ENCODE results near the gene ZBTB21. TPM values are rescaled to one million over a fixed set of nuclear protein-coding genes. Genes with fewer than 3 reads are reported as not detected.

Gene ZBTB21
- total RNA-seq, 4 donors from 2014 or later, result 7.0 to 18.4 (median 12.4) TPM

DNA sequence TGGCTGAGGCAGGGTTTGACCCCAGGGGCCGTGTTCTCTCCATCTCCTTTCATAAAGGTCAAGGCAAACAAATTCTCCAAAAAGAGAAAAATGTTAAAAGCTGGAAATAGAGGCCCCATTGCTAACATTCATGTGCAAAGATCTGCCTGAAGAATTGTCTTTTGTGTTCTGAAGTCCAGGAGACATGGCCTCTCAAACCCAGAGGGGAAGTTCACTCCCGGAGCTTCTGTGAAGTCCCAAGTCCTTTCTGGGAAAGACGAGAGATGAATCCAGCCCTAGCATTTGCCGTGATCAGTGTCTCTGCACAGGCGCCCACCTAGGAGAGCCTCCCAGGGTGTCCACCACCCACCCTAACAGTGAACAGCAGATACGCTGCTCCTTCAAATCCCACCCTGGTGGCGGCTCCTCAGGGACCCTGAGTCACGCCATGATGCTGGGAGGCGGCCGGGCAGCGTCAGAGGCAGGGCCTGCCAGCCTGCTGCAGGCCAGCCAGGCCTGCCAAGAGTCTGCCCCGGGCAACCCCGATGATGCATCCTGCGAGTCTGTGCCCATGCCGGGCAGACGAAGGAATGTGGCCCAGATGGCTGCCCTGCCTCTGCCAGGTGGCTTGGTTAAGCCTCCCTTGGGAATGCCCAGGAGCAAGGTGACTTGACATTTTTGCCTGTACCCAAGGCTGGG, 51.1 kb downstream of the ZBTB21 start:
- TF ChIP-seq, protein P1, sequence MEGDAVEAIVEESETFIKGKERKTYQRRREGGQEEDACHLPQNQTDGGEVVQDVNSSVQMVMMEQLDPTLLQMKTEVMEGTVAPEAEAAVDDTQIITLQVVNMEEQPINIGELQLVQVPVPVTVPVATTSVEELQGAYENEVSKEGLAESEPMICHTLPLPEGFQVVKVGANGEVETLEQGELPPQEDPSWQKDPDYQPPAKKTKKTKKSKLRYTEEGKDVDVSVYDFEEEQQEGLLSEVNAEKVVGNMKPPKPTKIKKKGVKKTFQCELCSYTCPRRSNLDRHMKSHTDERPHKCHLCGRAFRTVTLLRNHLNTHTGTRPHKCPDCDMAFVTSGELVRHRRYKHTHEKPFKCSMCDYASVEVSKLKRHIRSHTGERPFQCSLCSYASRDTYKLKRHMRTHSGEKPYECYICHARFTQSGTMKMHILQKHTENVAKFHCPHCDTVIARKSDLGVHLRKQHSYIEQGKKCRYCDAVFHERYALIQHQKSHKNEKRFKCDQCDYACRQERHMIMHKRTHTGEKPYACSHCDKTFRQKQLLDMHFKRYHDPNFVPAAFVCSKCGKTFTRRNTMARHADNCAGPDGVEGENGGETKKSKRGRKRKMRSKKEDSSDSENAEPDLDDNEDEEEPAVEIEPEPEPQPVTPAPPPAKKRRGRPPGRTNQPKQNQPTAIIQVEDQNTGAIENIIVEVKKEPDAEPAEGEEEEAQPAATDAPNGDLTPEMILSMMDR (IDR thresholded peaks at IDR 0.05; ENCODE audit: low read depth), result no peak

DNA sequence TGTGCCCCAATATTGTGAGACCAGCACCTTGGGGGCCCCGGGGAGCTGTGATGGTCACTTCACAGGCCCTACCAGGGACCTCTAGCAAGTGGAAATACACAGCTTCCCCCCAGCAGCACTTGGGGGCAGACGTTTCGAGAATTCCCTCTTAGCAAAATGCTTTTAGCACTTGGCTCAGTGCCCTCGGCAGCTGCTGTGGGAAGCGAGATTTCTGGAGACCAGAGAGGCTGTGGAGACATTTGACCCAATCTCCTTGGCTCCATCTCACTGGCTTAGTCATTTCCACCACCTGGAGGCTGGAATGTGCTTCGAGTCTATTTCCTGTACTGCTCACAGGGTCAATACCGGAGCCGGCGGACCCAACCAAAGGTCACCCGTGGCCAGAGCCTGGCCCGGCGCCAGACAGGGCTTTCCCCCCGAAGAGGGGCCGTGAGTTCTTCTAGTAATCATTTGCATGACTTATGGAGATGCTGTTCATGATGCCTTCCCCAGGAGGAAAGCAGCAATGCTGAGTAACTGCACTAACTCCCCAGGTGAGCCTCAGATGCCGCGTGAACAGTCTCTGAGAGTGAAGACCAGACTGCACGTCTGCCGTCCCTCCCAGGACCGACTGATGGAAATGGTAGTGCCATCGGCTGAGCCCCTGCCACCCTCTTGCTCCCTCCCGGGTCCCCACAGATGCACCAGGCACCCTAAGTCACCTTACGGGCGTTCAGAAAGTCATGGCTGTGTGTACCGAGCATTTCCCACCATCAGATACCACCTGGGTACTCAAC, 52.0 kb downstream of the ZBTB21 start:
- TF ChIP-seq, protein P1 (IDR thresholded peaks at IDR 0.05; ENCODE audit: low read depth), result no peak

DNA sequence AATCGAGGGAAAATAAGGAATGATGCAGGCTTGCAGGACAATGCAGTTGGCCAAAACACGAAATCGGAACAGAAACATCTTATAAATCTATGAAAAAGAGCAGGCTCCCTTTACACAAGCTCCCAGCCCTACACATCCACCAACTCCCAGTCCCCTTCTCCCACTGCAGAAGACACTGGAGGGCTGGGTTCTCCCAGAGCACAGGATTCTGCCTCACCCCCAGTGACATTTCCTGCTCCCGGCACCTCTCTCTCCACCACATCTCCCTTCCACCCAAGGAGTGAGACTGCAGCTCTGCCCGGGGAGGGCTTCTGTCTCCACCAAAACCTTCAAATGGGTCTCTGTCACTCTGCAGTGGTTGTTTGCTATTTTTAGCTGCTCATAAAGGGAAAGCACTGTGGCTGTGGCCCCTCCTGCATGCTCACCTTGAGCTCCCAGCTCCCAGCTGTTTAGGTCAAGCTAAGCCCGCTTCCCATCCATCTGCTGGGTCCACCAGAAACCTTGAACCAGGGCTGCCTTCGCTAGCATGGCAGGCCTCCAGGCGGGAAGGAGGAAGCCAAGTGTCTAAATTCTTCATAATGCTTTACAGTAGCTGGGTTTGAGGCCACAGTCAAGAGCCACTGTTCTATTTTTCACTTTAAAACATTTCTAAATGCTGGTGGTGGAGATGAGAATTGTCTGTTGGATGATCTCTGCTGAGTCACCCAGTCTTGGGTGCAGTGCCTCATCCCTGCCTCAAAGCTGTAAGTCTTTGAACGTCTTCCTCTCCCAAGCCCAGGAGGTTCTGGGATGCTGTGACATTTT, 53.0 kb downstream of the ZBTB21 start:
- TF ChIP-seq, protein P1 (IDR thresholded peaks at IDR 0.05; ENCODE audit: low read depth), result no peak

DNA sequence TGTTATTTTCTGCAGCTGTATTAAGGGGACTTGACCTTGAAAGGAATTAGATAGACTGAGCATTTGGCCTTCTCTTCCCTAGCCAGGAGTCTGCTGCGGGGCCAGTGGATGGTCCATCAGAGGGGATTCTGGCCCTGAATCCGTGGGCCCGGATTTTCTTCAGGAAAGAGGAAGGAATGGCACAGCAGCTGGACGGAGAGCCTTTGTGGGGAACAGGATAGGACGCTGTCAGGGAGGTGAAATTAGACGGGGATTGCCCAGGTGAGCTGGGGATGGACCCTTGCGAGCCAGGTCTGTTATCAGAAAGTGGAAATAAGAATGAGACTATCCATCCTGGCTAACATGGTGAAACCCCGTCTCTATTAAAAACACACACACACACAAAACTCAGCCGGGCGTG, 54.6 kb downstream of the ZBTB21 start:
- TF ChIP-seq, protein P1 (IDR thresholded peaks at IDR 0.05; ENCODE audit: low read depth), result no peak

DNA sequence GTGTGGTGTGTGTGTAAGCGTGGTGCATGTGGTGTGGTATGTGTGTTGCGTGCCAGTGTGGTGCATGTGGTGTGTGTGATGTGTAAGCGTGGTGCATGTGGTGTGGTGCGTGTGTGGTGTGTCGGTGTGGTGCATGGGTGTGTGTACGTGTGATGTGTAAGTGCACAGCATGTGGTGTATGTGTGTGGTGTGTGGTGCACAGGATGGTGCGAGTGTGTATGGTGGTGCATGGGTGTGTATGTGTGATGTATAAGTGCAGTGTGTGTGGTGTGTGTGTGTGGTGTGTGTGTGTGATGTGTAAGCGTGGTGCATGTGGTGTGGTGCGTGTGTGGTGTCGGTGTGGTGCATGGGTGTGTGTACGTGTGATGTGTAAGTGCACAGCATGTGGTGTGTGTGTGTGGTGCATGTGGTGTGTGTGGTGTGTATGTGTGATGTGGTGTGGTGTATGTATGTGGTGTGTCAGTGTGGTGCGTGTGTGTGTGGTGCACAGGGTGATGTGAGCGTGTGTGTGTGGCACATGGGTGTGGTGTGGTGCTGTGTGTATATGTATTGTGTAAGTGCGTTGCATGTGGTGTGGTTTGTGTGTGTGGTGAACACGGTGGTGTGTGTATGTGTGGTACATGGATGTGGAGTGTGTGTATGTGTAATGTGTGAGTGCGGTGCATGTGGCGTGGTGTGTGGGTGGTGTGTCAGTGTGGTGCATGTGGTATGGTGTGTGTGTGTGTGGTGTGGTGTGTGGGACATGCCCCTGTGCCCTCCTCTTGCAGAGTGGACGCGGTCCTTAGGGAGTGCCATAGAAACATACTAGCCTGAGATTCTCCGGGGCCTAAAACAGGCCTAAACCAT, 55.3 kb downstream of the ZBTB21 start:
- TF ChIP-seq, protein P1 (IDR thresholded peaks at IDR 0.05; ENCODE audit: low read depth), result no peak

DNA sequence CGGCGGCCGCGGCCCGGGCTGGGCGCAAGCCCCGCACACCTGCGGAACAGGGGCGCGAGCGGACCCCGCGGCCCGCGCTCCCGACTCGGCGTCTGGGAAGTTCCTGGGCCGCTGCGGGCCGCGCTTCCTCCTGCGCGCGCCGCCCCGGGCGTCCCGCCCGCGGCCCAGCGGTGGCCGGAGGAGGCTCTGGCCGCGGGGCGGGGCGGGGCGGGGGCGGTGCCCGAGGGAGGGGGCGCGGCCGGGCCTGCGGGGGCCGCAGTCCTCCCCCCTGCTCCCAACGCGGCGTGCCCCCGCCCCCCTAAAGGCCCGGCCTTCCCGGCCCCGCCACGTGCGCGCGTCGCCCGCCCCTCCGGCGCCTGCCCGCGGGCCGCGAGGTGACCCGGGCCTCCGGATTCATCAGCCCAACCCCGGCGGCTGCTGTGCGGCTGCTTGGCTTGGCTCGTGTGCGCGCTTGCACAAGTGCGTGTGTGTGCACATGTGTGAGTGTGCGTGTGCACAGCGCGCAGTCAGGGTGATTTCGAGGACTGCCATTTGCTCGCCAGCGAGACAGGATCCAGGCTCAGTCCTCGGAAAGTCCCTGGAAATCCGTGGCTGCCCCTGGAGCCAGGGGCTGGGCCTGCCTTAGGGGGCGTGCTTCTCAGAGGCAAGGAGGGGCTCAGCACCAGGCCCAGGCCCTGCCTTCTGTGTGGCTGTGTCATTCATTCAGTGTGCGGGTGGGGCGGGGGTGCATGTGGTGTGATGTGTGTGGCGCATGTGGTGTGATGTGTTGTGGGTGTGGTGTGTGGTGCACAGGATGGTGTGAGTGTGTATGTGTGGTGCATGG, 56.1 kb downstream of the ZBTB21 start, which contains the start of gene C2CD2:
TSS of gene C2CD2 (minus strand) at position 188 of the 823 bp plus-strand sequence. CDS start 370 bp downstream, outside the sequence.
- TF ChIP-seq, protein P1 (IDR thresholded peaks at IDR 0.05; ENCODE audit: low read depth), result no peak

Measured in subcutaneous adipose tissue (tissue), 4 donors.